Epithelial cell of proximal tubule (primary cell): ENCODE data around the gene SLC2A13. TPM values are rescaled to one million over a fixed set of nuclear protein-coding genes. Genes with fewer than 3 reads are reported as not detected.

Source experiments
- DNase-seq: peaks from one replicate; pipeline ENCODE4 v3.0.0-alpha.2; 2011; ENCODE audit warnings: low read depth
- H3K4me3 ChIP-seq: 2 replicates; pipeline ENCODE4 v1.5.1; 2011; ENCODE audit warnings: low read depth, mild to moderate bottlenecking, low read length
- CTCF ChIP-seq: conservative IDR thresholded peaks from 2 replicates; pipeline ENCODE4 v1.5.1; 2012; ENCODE audit warnings: low read depth, mild to moderate bottlenecking, low read length
- total RNA-seq: library from RNA; depleted of rRNA; stranded (reverse); fragments of >200 nt; gene quantifications from 2 replicates; pipeline ENCODE4 v1.2.3, GENCODE V29; 2015

Gene SLC2A13
- total RNA-seq, 1 donor from 2014 or later = 4.6 TPM

GRCh38 chr12:39886106-39886505 is 219.8 kb downstream of the SLC2A13 start:
- H3K4me3 ChIP-seq = no peak overlapping the region
- no peak for TF ChIP-seq CTCF
- no peak for DNase-seq

GRCh38 chr12:39884616-39885125 is 221.2 kb downstream of the SLC2A13 start:
- TF ChIP-seq CTCF = no peak
- no peak overlapping the region for H3K4me3 ChIP-seq
- DNase-seq = no peak

- TF ChIP-seq CTCF = no peak
- H3K4me3 ChIP-seq = no peak overlapping the region
- DNase-seq = no peak
These were observed 222.5 kb downstream of the SLC2A13 start for GRCh38 chr12:39883411-39883810.

- DNase-seq = no peak
- no peak overlapping the region for H3K4me3 ChIP-seq
- no peak for TF ChIP-seq CTCF
These were observed 227.1 kb downstream of the SLC2A13 start for GRCh38 chr12:39878753-39879152.

GRCh38 chr12:39875721-39876120 is 230.2 kb downstream of the SLC2A13 start:
- no peak for TF ChIP-seq CTCF
- DNase-seq = no peak
- no peak overlapping the region for H3K4me3 ChIP-seq

- no peak overlapping the region for H3K4me3 ChIP-seq
- DNase-seq = no peak
- no peak for TF ChIP-seq CTCF
These were observed 231.1 kb downstream of the SLC2A13 start for GRCh38 chr12:39874785-39875184.

- DNase-seq = no peak
- no peak overlapping the region for H3K4me3 ChIP-seq
- TF ChIP-seq CTCF = no peak
These were observed 232.8 kb downstream of the SLC2A13 start for GRCh38 chr12:39873065-39873464.
